Measurements from ENCODE around the gene PRKCSH. TPM values are rescaled to one million over a fixed set of nuclear protein-coding genes. Genes with fewer than 3 reads are reported as not detected.

The PRKCSH gene
- polyA plus RNA-seq, 3 donors: 24.9 to 172 (median 28.4) TPM

GRCh38 chr19:11486661-11487503, 51.4 kb downstream of the PRKCSH start:
- Mint-ChIP-seq H3K4me1 (peaks cover 7% of the 10 kb centered on the region), H3K27ac (no peak overlapping the region), H3K4me3 (no peak overlapping the region), H3K9me3 (peaks cover under 1 to 11% (median 2%) of the 10 kb centered on the region in 7 donors), H3K27me3 (ENCODE audit: low read depth in 3 of 3) (peaks cover 8 to 13% (median 11%) of the 10 kb centered on the region in 3 donors), H3K36me3 (peaks cover 24 to 35% of the 10 kb centered on the region in 2 donors)
- H3K36me3 ChIP-seq (replicated peaks in 1 of 2; ENCODE audit: control insufficient read depth in 1 of 2, insufficient read depth in 2 of 2, low read length in 2 of 2): peaks cover 0 to 8% of the 10 kb centered on the region in 2 donors
- H3K27ac ChIP-seq (ENCODE audit: low read depth in 1 of 2, low read length in 2 of 2): no peak overlapping the region
- DNase-seq: no peak
- TF ChIP-seq, protein P1, sequence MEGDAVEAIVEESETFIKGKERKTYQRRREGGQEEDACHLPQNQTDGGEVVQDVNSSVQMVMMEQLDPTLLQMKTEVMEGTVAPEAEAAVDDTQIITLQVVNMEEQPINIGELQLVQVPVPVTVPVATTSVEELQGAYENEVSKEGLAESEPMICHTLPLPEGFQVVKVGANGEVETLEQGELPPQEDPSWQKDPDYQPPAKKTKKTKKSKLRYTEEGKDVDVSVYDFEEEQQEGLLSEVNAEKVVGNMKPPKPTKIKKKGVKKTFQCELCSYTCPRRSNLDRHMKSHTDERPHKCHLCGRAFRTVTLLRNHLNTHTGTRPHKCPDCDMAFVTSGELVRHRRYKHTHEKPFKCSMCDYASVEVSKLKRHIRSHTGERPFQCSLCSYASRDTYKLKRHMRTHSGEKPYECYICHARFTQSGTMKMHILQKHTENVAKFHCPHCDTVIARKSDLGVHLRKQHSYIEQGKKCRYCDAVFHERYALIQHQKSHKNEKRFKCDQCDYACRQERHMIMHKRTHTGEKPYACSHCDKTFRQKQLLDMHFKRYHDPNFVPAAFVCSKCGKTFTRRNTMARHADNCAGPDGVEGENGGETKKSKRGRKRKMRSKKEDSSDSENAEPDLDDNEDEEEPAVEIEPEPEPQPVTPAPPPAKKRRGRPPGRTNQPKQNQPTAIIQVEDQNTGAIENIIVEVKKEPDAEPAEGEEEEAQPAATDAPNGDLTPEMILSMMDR (IDR thresholded peaks at IDR 0.05): no peak
- H3K9me3 ChIP-seq (replicated peaks in 1 of 2; ENCODE audit: control insufficient read depth in 1 of 2, insufficient read depth in 1 of 2, low read length in 2 of 2): peaks cover 3 to 4% of the 10 kb centered on the region in 2 donors
- H3K9ac ChIP-seq (ENCODE audit: insufficient read depth, low read length, poor library complexity, severe bottlenecking): no peak overlapping the region
- H3K4me3 ChIP-seq (replicated peaks in 1 of 3; ENCODE audit: low read depth in 2 of 3, low read length in 3 of 3): no peak overlapping the region
- 96% methylated on average over 45 of the region's 45 CpGs for WGBS (ENCODE audit: insufficient coverage)
- intact Hi-C loops (cut with micrococcal nuclease): no loop called here
- H4K20me1 ChIP-seq (ENCODE audit: insufficient read depth, low read length): no peaks in the 10 kb centered on the region
- H3K4me2 ChIP-seq (replicated peaks; ENCODE audit: extremely low read depth, low read length, poor library complexity, severe bottlenecking): no peak overlapping the region
- H3K79me2 ChIP-seq (ENCODE audit: insufficient read depth, low read length): no peaks in the 10 kb centered on the region
- H3K27me3 ChIP-seq (ENCODE audit: control insufficient read depth in 2 of 2, insufficient read depth in 2 of 2, low read length in 2 of 2): peaks cover 1 to 11% of the 10 kb centered on the region in 2 donors
- H2AFZ ChIP-seq (ENCODE audit: insufficient read depth, low read depth, low read length, poor library complexity, severe bottlenecking): no peak overlapping the region
- peaks cover 12 to 13% of the 10 kb centered on the region in 2 donors for H3K4me1 ChIP-seq (ENCODE audit: control insufficient read depth in 1 of 2, insufficient read depth in 2 of 2, low read length in 2 of 2)

DNA sequence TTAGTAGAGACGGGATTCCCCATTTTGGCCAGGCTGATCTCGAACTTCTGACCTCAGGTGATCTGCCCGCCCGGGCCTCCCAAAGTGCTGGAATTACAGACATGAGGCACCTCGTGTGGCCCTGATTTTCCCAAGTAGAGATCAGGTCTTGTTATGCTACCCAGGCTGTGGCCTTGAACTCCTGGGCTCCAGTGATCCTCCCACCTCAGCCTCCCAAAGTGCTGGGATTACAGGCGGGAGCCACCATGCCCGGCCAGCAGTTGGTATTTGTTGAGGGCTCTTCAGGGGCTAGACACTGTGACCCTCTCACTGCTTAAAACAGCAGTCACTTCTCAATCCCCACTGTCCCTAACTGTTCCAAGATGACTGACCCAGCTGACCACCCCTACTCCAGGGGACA, 53.9 kb downstream of the PRKCSH start:
- H3K9me3 Mint-ChIP-seq: peaks cover 0 to 3% (median 0%) of the 10 kb centered on the region in 7 donors
- Histone ChIP-seq H3K36me3 (replicated peaks in 1 of 2; ENCODE audit: control insufficient read depth in 1 of 2, insufficient read depth in 2 of 2, low read length in 2 of 2) (peaks cover 4 to 8% of the 10 kb centered on the region in 2 donors), H3K4me3 (replicated peaks in 1 of 3; ENCODE audit: low read depth in 2 of 3, low read length in 3 of 3) (no peak overlapping the region), H3K4me1 (ENCODE audit: control insufficient read depth in 1 of 2, insufficient read depth in 2 of 2, low read length in 2 of 2) (no peaks in the 10 kb centered on the region), H3K79me2 (ENCODE audit: insufficient read depth, low read length) (no peaks in the 10 kb centered on the region), H4K20me1 (ENCODE audit: insufficient read depth, low read length) (no peaks in the 10 kb centered on the region), H3K9me3 (replicated peaks in 1 of 2; ENCODE audit: control insufficient read depth in 1 of 2, insufficient read depth in 1 of 2, low read length in 2 of 2) (no peaks in the 10 kb centered on the region), H3K9ac (ENCODE audit: insufficient read depth, low read length, poor library complexity, severe bottlenecking) (no peak overlapping the region), H3K27ac (ENCODE audit: low read depth in 1 of 2, low read length in 2 of 2) (no peak overlapping the region), H2AFZ (ENCODE audit: insufficient read depth, low read depth, low read length, poor library complexity, severe bottlenecking) (no peak overlapping the region), H3K27me3 (ENCODE audit: control insufficient read depth in 2 of 2, insufficient read depth in 2 of 2, low read length in 2 of 2) (no peaks in the 10 kb centered on the region), H3K4me2 (replicated peaks; ENCODE audit: extremely low read depth, low read length, poor library complexity, severe bottlenecking) (no peak overlapping the region)
- H3K4me1 Mint-ChIP-seq: no peaks in the 10 kb centered on the region
- DNase-seq: no peak
- H3K36me3 Mint-ChIP-seq: peaks cover 26 to 47% of the 10 kb centered on the region in 2 donors
- H3K27me3 Mint-ChIP-seq (ENCODE audit: low read depth in 3 of 3): no peaks in the 10 kb centered on the region
- WGBS (ENCODE audit: insufficient coverage): 94% methylated on average over 5 of the region's 7 CpGs
- no peak overlapping the region for H3K27ac Mint-ChIP-seq
- TF ChIP-seq, protein P1 (IDR thresholded peaks at IDR 0.05): no peak
- H3K4me3 Mint-ChIP-seq: no peak overlapping the region
- intact Hi-C loops (cut with micrococcal nuclease): no loop called here
